ENCODE data around the gene IL21R. TPM values are rescaled to one million over a fixed set of nuclear protein-coding genes. Genes with fewer than 3 reads are reported as not detected.
"Not testable (repeated sequence)": the region's sequence is repeated elsewhere in the genome, so short reads cannot be mapped to it uniquely, and the experiment has no call there.

The IL21R gene
- polyA plus RNA-seq, 1 donor: 0.30 TPM

DNA sequence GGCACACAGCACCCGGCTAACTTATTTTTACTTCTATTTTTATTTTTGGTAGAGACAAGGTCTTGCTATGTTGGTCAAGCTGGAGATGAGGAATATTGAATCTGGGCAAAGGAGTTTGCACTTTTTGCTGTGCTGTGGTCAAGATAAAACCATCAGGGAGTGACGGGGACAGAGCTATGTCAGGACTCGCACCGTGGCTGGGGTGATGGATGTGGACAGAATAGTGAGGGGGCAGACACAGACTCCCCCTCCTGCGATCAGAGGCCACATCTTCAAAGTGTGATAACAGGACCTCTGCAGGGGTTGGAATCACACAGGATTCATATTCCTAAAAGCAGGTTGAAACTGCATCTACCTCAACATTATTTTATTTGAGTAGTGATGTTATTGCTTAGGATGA, 25.6 kb downstream of the IL21R start:
- DNase-seq: no peak

DNA sequence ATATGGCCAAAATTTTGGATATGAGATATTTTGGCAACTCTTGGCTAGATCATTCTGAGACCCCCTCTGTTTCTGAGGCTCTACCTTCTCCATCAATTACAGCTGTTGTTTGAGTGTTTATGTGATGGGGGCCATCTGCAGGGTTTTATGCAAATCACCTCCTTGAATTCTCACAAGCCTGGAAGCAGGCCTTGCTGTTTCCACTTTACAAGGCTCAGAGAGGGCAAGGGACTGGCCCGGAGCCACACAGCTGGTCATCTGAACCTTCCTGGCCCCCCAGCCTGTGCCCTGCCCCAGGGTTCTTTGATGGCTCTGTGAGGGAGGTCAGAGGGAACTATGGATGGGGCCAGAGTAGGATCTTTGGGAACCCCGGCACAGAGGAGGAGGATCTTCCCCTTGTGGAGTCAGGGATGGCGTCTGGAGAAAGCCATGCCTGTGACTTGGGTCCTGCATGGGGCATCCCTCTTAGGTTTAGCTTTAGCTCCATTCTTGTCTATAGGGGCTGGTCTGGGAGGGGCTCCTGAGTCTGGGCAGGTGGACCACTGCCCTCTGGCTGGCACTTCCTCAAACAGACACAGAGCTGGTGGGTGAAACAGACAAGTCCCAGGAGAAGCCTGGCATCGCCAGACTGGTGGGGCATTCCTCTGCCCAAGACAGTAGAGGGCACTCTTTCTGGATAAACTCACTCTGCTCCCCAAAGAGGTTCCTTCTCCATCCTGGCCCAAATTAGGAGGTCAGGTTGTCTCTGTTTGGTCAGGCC, 26.2 kb downstream of the IL21R start:
- no peak for DNase-seq

DNA sequence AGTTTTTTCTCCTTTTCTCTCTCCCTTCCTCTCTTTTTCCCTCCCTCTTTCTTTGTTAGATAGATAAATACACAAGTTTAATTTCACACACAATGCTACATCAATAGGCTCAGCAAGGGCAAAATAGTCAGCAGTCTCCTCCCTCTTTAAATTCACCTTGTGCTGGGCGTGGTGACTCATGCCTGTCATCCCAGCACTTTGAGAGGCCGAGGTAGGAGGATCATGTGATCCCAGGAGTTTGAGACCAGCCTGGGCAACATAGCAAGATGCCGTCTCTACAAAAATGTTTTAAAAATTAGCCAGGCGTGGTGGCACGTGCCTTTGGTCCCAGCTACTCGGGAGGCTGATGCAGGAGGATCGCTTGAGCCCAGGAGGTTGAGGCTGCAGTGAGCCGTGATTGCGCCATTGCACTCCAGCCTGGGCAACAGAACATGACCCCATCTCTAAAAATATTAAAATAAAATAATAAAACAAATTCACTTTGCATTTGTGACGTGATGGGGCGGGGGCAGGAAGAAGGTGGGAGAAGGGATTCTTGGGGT, 27.4 kb downstream of the IL21R start:
- no peak for DNase-seq

DNA sequence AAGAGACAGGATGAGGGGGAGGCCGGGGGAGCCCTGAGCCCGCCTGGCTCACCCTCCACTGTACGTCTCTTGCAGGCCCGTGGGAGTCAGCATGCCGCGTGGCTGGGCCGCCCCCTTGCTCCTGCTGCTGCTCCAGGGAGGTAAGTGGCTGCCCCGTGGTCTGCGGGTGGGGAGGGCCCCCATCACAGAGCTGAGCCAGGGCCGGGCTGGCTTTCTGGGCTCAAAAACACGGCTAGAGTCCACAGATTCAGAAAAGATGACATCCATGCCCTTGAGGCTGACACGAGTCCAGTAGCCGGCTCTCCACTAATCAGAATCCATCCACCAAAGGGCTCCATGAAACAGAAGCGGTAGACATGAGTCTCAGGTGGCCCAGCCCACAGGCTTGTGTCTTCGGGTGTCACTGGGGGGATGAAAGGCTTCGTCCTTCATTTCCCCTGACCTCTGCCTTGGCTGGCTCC, 28.0 kb downstream of the IL21R start:
- no peak for DNase-seq

DNA sequence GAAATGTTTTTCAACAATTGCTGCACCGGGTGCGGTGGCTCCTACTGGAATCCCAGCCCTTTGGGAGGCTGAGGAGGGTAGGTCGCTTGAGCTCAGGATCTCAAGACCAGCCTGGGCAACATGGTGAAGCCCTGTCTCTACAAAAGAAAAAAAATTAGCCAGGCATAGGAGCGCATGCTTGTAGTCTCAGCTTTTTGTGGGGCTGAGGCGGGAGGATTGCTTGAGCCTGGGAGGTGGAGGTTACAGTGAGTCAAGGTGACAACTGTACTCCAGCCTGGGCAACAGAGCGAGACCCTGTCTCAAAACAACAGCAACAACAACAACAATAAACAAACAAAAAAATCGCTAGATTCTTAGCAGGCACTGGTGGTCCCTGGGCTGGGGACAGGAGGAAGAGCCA, 28.5 kb downstream of the IL21R start:
- DNase-seq: no peak

DNA sequence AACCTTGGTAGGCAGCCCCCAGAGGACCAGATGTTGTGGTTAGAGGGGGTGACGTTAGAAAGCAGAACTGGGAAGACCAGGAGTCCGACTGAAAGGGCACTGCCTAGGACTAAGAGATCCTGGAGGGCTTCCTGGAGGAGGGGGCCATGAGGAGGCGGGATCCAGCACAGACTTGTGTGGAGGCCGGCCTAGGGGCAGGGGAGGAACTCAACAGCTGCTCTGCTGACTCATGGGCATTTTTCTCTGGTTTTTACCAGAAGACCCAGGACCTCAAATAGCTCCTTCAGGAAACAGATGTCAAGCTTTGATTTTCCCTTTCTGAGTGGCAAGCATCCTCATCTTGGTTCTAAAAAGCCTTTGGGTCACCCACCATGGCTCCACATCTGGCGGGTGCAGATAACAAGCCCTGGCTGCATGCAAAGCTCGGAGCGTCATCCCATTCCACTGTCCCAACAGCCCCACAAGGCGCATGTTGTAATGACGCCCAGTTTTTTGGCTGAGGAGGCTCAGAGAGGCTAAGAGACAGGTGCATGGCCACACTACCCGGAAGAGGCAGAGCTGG, 29.0 kb downstream of the IL21R start:
- no peak for DNase-seq

DNA sequence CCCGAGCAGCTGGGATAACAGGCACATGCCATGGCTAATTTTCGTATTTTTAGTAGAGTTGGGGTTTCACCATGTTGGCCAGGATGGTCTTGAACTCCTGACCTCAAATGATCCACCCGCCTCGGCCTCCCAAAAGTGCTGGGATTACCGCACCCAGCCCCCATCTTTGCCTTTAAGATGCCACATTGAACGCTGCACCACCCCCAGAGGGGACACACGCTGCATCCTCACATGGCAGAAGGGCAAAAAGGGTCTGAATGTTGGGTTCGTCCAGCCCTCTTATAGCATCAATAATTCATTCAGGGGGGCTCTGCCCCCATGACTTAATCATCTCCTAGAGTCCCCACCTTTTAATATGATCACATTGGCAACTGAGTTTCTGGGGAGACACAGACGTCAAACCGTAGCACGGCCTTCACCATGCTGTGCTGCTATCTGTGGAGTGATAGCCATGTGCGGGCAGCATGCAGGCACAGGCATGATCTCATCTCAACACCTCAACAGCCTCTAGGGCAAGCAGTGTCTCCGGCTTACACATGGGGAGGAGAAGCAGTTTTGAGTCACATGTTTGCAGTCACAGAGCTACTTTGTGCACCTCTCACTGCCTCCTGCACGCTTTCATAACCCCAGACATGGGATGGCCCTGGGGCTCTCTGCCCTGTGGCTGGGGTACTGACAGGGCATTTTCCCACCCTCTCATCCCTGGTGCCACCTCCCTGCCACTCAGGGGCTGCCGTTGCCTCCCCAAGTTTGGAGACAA, 30.0 kb downstream of the IL21R start:
- no peak for DNase-seq

DNA sequence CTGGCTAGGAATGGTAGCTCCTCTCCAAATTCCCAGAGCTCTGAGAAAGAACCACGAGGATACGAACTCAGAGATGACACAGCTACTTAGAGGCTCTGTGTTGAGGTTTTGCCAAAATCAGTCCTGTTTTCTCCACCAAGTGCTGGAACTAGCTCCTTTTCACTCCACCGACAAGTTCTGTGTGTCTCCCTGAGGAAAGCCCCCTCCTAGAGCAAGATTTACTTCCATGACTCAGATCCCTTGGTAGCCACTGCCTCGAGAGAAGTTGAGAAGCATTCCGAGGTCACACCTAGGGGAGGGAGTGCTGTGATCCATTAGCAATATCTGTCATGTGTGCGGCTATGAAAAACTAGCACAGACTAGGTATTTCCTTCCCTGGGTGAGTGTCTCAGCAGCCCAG, 30.6 kb downstream of the IL21R start:
- no peak for DNase-seq

DNA sequence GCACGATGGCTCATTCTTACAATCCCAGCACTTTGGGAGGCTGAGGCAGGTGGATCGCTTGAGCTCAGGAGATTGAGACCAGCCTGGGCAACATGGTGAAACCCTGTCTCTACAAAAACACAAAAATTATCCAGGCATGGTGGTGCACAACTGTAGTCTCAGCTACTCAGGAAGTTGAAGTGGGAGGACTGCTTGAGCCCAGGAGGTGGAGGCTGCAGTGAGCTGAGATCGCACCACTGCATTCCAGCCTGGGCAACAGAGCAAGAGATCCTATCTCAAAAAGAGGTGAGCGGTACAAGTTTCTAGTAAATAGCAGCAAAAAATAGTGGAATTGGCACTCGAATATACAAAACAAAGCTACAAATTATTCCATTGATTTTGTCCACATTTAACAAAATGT, 31.2 kb downstream of the IL21R start:
- not testable (repeated sequence) for DNase-seq

DNA sequence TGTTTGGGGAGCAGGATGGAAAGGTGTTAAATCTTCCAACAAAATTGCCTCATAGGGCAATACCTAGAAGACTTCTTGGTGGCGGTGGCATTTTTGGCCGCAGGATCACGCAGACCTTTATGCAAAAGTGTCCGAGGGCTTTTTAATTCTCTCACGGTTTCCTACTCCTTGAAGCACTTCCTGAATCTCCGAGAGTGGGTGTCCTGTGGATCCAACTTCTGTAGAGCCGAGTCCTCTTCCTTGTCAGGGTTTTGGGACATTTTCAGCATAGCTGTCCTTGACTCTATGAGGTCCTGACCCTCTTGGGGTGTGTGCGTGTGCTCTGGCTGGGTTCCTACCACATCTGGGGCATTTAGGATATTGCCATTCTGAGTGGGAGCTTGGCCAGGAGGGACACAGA, 31.7 kb downstream of the IL21R start:
- no peak for DNase-seq

DNA sequence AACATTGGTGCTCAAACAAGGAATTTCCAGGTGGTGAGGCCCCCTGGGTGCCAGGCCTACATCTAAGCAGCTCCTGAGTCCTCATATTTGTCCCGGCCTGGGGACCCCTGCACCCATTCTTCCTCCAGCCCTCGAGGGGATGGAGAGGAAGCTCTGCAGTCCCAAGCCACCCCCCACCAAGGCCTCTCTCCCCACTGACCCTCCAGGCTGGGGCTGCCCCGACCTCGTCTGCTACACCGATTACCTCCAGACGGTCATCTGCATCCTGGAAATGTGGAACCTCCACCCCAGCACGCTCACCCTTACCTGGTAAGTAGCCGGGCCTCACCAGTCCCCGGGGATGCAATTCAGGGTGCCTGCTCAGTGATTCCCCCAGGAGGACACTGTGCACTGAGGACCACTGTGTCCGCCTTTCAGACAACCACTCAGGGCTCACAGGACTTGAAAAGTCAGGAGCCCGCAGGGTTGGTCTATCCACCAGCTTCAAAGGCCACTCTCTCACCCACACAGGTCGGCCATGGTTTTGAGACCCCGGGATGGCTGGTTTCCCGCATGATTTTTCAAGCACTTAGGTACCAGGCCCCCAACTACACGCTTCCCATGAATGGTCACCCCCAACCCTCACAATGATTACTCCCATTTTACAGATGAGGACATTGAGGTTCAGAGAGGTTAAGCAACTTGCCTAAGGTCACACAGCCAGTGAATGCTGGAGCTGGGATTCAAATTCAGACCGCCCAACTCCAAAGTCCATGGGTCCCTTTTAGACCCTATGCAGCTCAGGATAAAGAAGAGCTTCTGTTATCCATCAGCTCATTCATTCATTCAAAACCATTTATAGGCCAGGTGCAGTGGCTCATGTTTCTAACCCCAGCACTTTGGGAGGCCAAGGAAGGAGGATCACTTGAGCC, 32.4 kb downstream of the IL21R start:
- no peak for DNase-seq

DNA sequence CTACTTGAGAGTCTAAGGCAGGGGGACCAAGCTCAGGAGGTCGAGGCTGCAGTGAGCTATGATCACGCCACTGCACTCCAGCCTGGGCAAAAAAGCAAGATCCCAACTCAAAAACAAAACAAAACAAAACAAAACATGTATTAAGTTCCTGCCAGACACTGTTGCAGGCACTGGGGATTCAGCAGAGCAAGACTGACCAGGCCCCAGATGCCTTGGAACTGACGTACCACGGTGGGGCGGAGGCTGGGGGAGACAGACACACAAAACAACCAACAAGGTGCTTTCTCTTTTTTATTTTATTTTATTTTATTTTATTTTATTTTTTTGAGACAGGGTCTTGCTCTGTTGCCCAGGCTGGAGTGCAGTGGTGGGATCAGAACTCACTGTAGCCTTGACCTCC, 33.2 kb downstream of the IL21R start:
- not testable (repeated sequence) for DNase-seq

DNA sequence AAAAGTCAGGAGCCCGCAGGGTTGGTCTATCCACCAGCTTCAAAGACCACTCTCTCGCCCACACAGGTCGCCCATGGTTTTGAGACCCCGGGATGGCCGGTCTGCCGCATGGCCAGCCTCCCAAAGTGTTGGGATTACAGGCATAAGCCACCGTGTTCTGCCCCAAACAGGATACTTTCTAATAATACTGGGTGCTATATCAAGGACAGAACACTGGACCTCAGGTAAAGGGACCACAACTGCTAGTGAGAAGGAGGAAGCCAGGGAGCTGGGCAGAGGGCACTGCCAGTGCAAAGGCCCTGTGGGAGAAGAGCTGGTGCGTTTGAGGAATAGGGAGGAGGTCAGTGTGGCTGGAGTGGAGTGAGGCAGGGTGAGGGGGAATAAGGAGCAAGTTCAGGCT, 34.1 kb downstream of the IL21R start:
- no peak for DNase-seq

DNA sequence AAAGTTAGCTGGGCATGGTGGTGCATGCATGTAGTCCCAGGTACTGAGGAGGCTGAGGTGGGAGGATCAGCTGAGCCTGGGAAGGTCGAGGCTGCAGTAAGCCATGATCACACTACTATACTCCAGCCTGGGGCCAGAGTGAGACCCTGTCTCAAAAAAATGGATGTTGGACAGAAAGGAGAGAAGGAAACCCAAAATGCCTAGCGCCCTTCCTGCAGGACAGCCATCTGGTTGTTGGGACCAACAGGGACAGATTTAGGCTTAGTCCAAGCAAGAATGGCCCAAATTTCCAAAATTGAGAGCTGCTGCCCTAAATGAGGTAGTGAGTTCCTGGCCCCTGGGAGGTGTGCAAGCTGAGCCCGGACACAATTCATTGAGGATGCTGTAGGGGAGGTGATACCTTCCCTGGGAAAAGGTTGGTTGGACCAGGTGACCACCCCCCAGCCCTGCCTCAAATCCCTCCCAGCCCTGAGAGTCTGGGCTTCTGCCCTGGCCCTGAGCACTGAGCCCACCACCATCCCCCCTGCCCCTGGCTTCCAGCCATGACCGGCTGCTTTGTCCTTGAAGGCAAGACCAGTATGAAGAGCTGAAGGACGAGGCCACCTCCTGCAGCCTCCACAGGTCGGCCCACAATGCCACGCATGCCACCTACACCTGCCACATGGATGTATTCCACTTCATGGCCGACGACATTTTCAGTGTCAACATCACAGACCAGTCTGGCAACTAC, 35.1 kb downstream of the IL21R start:
- no peak for DNase-seq

DNA sequence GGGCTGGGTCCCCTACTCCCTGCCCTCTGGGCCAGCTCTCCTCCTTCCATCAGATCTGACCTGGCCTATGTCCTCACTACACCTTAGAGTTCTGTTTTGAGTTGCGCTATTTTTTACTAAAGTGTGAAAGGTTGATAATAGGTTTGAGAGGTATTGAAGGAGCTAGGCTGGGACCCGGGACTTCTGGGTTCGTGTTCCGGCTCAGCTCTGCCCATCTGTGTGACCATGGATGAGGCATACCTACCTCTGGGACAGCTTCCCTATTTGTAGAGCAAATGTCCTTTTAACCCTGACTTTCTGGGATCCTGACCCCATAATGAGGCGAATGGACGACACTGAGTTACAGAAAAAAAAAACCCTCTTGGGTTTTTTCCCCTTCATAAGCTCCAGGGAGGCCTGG, 36.0 kb downstream of the IL21R start:
- no peak for DNase-seq

DNA sequence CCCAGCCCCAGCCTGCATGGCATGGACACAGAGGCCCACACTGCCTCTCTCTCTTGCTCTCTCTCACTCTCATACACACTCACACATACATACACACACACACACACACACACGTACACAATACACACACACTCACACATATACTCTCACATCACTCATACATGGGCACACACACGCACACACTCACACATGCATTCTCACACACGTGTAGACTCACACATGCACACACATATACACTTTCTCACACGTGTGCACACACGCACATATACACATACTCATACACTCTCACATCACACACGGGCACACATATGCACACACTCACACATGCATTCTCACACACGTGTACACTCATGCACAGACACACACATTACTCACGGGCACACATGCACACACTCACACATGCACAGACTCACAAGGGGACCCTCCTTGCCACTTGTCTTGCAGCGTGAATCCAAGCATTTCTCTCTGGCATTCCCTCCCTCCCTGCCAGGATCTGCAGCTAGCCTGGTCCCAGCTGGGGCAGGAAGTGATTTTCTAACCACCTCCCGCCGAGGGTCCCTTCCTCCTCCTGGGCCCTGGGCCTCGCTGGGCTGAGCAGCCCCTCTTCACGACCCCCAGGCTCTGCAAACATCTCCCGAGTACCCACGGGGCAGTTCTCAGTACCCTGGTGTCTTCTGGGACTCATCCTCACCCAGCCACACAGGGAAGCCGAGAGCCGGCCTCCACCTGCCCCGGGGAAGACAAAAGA, 37.5 kb downstream of the IL21R start:
- DNase-seq: no peak

DNA sequence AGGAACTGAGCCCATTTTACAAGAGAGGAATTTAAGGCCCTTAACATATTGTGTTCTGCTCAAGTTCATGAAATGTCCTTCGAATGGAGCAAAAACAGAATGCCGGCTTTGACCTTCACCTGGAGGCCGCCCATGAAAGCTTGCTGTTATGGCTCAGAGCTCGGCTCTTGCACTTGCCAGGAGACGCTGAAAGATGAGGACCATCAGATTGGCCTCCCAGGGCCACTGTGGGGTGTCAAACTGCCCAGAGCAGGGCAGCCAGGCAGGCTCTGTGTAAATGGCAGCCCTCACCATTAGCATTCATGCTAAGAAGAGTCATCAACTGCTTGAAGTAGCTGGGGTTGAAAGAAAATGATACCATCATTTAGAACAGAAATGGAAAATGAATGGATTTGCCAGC, 39.3 kb downstream of the IL21R start:
- no peak for DNase-seq

DNA sequence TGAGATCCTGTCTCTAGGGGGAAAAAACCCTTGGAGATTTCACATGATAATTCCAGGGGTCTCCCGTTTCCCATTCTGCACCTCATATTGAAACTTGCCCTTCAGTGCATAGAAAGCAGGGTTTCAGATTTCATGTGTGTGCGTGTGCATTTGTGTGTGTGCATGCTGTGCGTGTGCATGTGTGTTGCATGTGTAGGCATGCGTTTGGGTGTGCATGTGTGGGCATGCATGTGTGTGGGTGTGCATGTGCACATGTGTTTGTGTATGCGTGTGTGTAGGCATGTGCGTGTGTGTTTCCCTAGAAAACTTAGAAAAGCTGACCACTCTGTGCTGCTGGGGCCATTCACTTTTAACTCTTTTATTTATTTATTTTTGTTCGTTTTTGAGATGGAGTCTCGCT, 40.0 kb downstream of the IL21R start:
- DNase-seq: no peak

DNA sequence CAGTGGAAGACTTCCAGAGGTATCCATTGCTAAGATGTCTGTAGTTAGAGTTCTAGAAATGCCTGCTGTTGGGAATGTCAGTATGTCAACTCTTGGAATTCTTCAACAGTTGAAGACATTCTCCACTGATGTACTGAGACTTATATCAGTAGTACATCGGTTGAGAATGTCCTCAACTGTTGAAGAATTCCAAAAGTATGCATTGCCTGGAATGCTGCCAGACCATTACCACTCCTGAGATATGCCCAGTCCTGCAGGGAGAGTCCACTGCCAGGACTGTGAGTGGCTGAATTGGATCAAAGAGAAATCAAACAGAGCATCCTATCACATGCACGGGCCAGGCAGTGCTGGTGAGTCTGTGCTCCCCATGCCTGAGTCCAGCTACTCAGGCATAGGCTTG, 42.0 kb downstream of the IL21R start:
- no peak for DNase-seq

DNA sequence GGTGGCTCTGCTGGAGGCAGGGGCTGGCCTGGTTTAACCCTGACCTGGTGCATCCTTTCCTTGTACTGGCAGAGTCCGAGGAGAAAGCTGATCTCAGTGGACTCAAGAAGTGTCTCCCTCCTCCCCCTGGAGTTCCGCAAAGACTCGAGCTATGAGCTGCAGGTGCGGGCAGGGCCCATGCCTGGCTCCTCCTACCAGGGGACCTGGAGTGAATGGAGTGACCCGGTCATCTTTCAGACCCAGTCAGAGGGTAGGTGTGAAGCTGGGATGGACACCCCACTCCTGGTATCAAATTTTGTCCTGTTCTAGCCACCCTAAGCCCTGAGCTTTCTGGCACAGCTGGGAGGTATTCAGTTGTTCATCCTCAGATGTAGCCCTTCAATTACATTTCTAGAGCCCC, 42.5 kb downstream of the IL21R start:
- no peak for DNase-seq

Measured in left kidney (tissue), 2 donors.